ENCODE data around the gene TAF12.
"Not testable (repeated sequence)": the region's sequence is repeated elsewhere in the genome, so short reads cannot be mapped to it uniquely, and the experiment has no call there.

The TAF12 gene

GRCh38 chr1:28582248-28582615, 60.6 kb downstream of the TAF12 start:
- no peak for DNase-seq

GRCh38 chr1:28581531-28582247, 61.2 kb downstream of the TAF12 start:
- DNase-seq = peak; percentile 29 to 96 (median 90)

- peak in 13 of 51 donors; percentile 13 to 84 (median 44) for DNase-seq
Measured at GRCh38 chr1:28580722-28581530, 61.9 kb downstream of the TAF12 start.

GRCh38 chr1:28579401-28579800, 63.5 kb downstream of the TAF12 start:
- DNase-seq = no peak

- DNase-seq = no peak
Measured at GRCh38 chr1:28578696-28579218, 64.1 kb downstream of the TAF12 start.

- DNase-seq = no peak
Measured at GRCh38 chr1:28577738-28578536, 64.9 kb downstream of the TAF12 start.

- no peak for DNase-seq
Measured at GRCh38 chr1:28577052-28577678, 65.7 kb downstream of the TAF12 start.

GRCh38 chr1:28573564-28573963, 69.3 kb downstream of the TAF12 start:
- DNase-seq = no peak

- DNase-seq = not testable (repeated sequence)
Measured at GRCh38 chr1:28572891-28573290, 70.0 kb downstream of the TAF12 start.

GRCh38 chr1:28571911-28572310, 71.0 kb downstream of the TAF12 start:
- DNase-seq = no peak

GRCh38 chr1:28566931-28567330, 75.9 kb downstream of the TAF12 start:
- DNase-seq = no peak

- DNase-seq = no peak
Measured at GRCh38 chr1:28565726-28566125, 77.1 kb downstream of the TAF12 start.

GRCh38 chr1:28565040-28565439, 77.8 kb downstream of the TAF12 start:
- no peak for DNase-seq

- DNase-seq = no peak
Measured at GRCh38 chr1:28564310-28564709, 78.6 kb downstream of the TAF12 start.

GRCh38 chr1:28560886-28561285, 82.0 kb downstream of the TAF12 start:
- no peak for DNase-seq

Measured in hypothalamus (tissue), 51 donors.